GM12878 (cell line): ENCODE results near the gene MIPOL1. TPM values are rescaled to one million over a fixed set of nuclear protein-coding genes. Genes with fewer than 3 reads are reported as not detected.

Source experiments
- ATAC-seq: fragments of 200-7000 bp; cut with Tn5 transposase; 3 replicates; pipeline ENCODE4 v1.9.1; 2020; ENCODE audit warnings: mild to moderate bottlenecking, moderate library complexity
- BruUV-seq: library from RNA; stranded (reverse); fragments of 400-500 nt; replicated peaks from 2 replicates; lab custom pipeline; 2021; lab: Mats Ljungman, UMichigan
- CTCF ChIA-PET: fragments of 300-600 bp; sonication (Branson Sonifier 250); formaldehyde crosslinking; extraction: SDS; loops from one replicate; lab custom pipeline; 2021; ENCODE audit warnings: inconsistent platforms; lab: Yijun Ruan, JAX
- POLR2A ChIA-PET: fragments of 350-600 bp; formaldehyde crosslinking; extraction: SDS; loops from one replicate; lab custom pipeline; 2021; ENCODE audit warnings: inconsistent platforms; lab: Charles Lee
- RAD21 ChIA-PET: fragments of 300-600 bp; sonication (Branson Sonifier 250); formaldehyde crosslinking; loops from one replicate; lab custom pipeline; 2023; ENCODE audit warnings: antibody characterized with exemption; ENCODE audit not compliant: unreplicated experiment; lab: Charles Lee
- SMC1A ChIA-PET: fragments of 300-600 bp; sonication (Branson Sonifier 250); formaldehyde crosslinking; loops from one replicate; lab custom pipeline; 2023; ENCODE audit not compliant: unreplicated experiment, uncharacterized antibody; lab: Charles Lee
- DNase-seq: peaks from one replicate; pipeline ENCODE4 v3.0.0-alpha.2; 2011; ENCODE audit warnings: low read depth, low spot score
- FAIRE-seq: peaks from 3 replicates; lab custom pipeline; 2011; peaks lifted over from hg19 to GRCh38; lab: Jason Lieb, UNC
- H2AFZ ChIP-seq: 2 replicates; pipeline ENCODE4 v1.6.0; 2011; ENCODE audit warnings: low read depth, low read length, control low read depth; ENCODE audit not compliant: control insufficient read depth
- H3K27ac ChIP-seq: 2 replicates; pipeline ENCODE4 v1.5.1; 2011; ENCODE audit warnings: control low read depth; ENCODE audit not compliant: control insufficient read depth, insufficient read depth
- H3K27me3 ChIP-seq, 2 experiments: replicated peaks in 1 of 2; 2 replicates each; pipeline versions ENCODE4 v1.6.0 to v1.6.1; 2011; ENCODE audit warnings: low read length in 1 of 2; ENCODE audit not compliant: control insufficient read depth in 2 of 2, insufficient read depth in 2 of 2
- H3K36me3 ChIP-seq, 2 experiments: 2 replicates each; pipeline ENCODE4 v1.5.1; 2011; ENCODE audit warnings: low read length in 1 of 2; ENCODE audit not compliant: control insufficient read depth in 2 of 2, insufficient read depth in 2 of 2
- H3K4me1 ChIP-seq: 2 replicates; pipeline ENCODE4 v1.6.1; 2011; ENCODE audit warnings: mild to moderate bottlenecking, low read length, moderate library complexity, mixed read lengths; ENCODE audit not compliant: control insufficient read depth, insufficient read depth
- H3K4me2 ChIP-seq: 2 replicates; pipeline ENCODE4 v1.6.0; 2011; ENCODE audit warnings: control low read depth; ENCODE audit not compliant: control insufficient read depth, insufficient read depth
- H3K4me3 ChIP-seq: fragments of 200-600 bp; sonication (generic); 2 replicates; pipeline ENCODE4 v1.5.1; 2016
- H3K79me2 ChIP-seq: 2 replicates; pipeline ENCODE4 v1.6.0; 2011; ENCODE audit warnings: low read length; ENCODE audit not compliant: control insufficient read depth, insufficient read depth
- H3K9ac ChIP-seq: 2 replicates; pipeline ENCODE4 v1.8.0; 2011; ENCODE audit warnings: low read length, control low read depth, mixed read lengths; ENCODE audit not compliant: control insufficient read depth, insufficient read depth
- H3K9me3 ChIP-seq: replicated peaks from 3 replicates; pipeline ENCODE4 v1.5.1; 2011; ENCODE audit warnings: mild to moderate bottlenecking, low read length; ENCODE audit not compliant: control insufficient read depth, insufficient read depth
- H4K20me1 ChIP-seq: 2 replicates; pipeline ENCODE4 v1.6.0; 2011; ENCODE audit not compliant: control insufficient read depth, insufficient read depth
- ATF7 ChIP-seq: fragments of 450-650 bp; IDR thresholded peaks from 2 replicates; pipeline ENCODE4 v1.6.1; 2016; ENCODE audit warnings: low read depth, mild to moderate bottlenecking
- CHD1 ChIP-seq: IDR thresholded peaks from 2 replicates; pipeline ENCODE4 v1.6.1; 2012; ENCODE audit warnings: low read depth, low read length, improper control_type of control experiment
- CHD2 ChIP-seq: IDR thresholded peaks from 2 replicates; pipeline ENCODE4 v1.6.1; 2011; ENCODE audit warnings: low read depth, low read length, improper control_type of control experiment, borderline replicate concordance
- KAT2A ChIP-seq: conservative IDR thresholded peaks from 2 replicates; pipeline ENCODE4 v1.6.1; 2011; ENCODE audit warnings: low read depth, low read length; ENCODE audit not compliant: control insufficient read depth
- MTA3 ChIP-seq: IDR thresholded peaks from 2 replicates; pipeline ENCODE4 v1.6.1; 2012; ENCODE audit warnings: low read length, inconsistent platforms, borderline replicate concordance
- NFIC ChIP-seq: IDR thresholded peaks from 2 replicates; pipeline ENCODE4 v1.6.1; 2012; ENCODE audit warnings: low read depth, mild to moderate bottlenecking, inconsistent platforms, low read length, moderate library complexity
- NKRF ChIP-seq: fragments of 450-650 bp; conservative IDR thresholded peaks from 2 replicates; pipeline ENCODE4 v1.6.1; 2017; ENCODE audit warnings: mild to moderate bottlenecking, moderate library complexity
- NRF1 ChIP-seq: conservative IDR thresholded peaks from 2 replicates; pipeline ENCODE4 v1.6.1; 2011; ENCODE audit warnings: mild to moderate bottlenecking, low read depth, low read length, improper control_type of control experiment
- PRDM15 ChIP-seq: fragments of 450-650 bp; formaldehyde crosslinking; IDR thresholded peaks from 2 replicates; pipeline ENCODE4 v1.4.0; 2020; ENCODE audit warnings: mild to moderate bottlenecking, moderate library complexity
- SPI1 ChIP-seq: IDR thresholded peaks from 2 replicates; pipeline ENCODE4 v1.6.1; 2011; ENCODE audit warnings: low read depth, mild to moderate bottlenecking, low read length, moderate library complexity, borderline replicate concordance; ENCODE audit not compliant: insufficient read depth
- ZZZ3 ChIP-seq: IDR thresholded peaks from 2 replicates; pipeline ENCODE4 v1.6.1; 2011; ENCODE audit warnings: low read depth; ENCODE audit not compliant: control insufficient read depth, insufficient read length
- WGBS: methylation state at CpG from one replicate; pipeline ENCODE4 v1.1.6; 2016; ENCODE audit warnings: low lambda C conversion rate; ENCODE audit not compliant: insufficient replicate concordance, insufficient coverage; ENCODE audit errors: missing lambda C conversion rate; 5-methylcytosine and 5-hydroxymethylcytosine counted together
- in situ Hi-C: fragments of 300-500 bp; cut with MboI; formaldehyde crosslinking; loops from 9 replicates; pipeline ENCODE4 v1.14.3; 2018; ENCODE audit warnings: mixed read lengths
- intact Hi-C: fragments of 100-400 bp; cut with micrococcal nuclease; formaldehyde crosslinking; loops from one replicate; pipeline ENCODE4 v1.14.2; 2022; ENCODE audit not compliant: unreplicated experiment
- polyA plus RNA-seq, 11 experiments: library from polyadenylated mRNA; depleted of rRNA in 4 of 11; unstranded in 6 of 11; stranded (reverse) in 5 of 11; fragments of >200 nt; fragmentation: Nextera tagmentation in 4 of 11; fragmentation: Illumina TruSeq in 1 of 11; extraction: Ambion mirVana in 4 of 11; extraction: Trizol in 1 of 11; gene quantifications; 1 replicate in 1 of 11; 2 replicates in 10 of 11; pipeline versions ENCODE4 v1.2.1 to v1.2.3, GENCODE V29; 2011 to 2016; ENCODE audit warnings: inconsistent platforms in 2 of 11, missing spikeins in 2 of 11, low read depth in 1 of 11
- total RNA-seq, 4 experiments: library from RNA; depleted of rRNA in 3 of 4; stranded (reverse); fragments of >200 nt in 3 of 4; fragmentation: Illumina TruSeq in 1 of 4; extraction: Trizol in 1 of 4; gene quantifications; 2 replicates each; pipeline versions ENCODE4 v1.2.1 to v1.2.3, GENCODE V29; 2013 to 2021
- TF ChIP-seq, protein P1 (sequence below): fragments of 450-650 bp; IDR thresholded peaks from 2 replicates; pipeline ENCODE4 v1.6.1; 2016; ENCODE audit warnings: mild to moderate bottlenecking

The MIPOL1 gene
- total and polyA plus RNA-seq, 10 of the 15 experiments (the other 5 are each of a cell fraction or from before 2014, with no cell fraction given), result 0.06 TPM; not detected in 9

- TF ChIP-seq NKRF (no peak), ZZZ3 (no peak), CHD2 (no peak), SPI1 (no peak), CHD1 (no peak)
These were observed 208.4 kb downstream of the MIPOL1 start (continued) for GRCh38 chr14:37406095-37406494.

DNA sequence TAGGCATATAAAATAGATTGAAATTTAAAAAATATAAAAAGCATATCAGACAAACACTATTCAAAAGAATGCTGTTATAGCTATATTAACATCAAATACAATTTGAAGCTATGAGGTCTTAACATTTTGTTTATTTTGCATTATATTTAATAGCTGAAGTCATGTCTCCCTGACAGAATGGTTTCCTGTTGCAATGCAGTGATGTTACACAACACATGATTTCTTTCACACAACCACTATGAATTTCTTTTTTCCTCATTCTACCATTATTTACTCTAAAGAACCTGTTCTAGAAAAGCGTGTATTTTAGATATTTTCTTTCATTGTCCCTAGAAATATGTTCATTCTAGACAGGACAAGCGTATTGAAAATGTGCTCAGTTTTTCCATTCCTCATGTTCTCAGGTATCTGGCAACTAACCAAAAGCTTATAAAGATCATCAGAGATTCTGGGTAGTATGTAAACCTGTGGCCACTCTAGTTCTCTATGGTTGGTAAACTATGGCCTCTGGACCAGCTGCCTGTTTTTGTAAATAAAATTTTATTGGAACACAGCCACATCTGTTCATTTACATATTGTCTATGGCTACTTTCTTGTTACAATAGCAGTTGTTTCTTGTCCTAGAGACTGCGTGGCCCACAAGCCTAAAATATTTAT is 213.5 kb downstream of the MIPOL1 start:
- SMC1A ChIA-PET, result no interaction called here
- no peak overlapping the region for H2AFZ ChIP-seq
- H4K20me1 ChIP-seq, result no peaks in the 10 kb centered on the region
- FAIRE-seq (no peak), ATAC-seq (no peak), DNase-seq (no peak)
- no TSS peak for BruUV-seq
- RAD21 ChIA-PET, result no interaction called here
- no peak overlapping the region for H3K4me2 ChIP-seq
- no peaks in the 10 kb centered on the region for H3K9me3 ChIP-seq
- in situ Hi-C loops (no loop called here), intact Hi-C loops (no loop called here)
- CTCF ChIA-PET, result no interaction called here
- no peaks in the 10 kb centered on the region for H3K79me2 ChIP-seq
- no peak overlapping the region for H3K4me3 ChIP-seq
- H3K27ac ChIP-seq, result no peak overlapping the region
- no peaks in the 10 kb centered on the region for H3K27me3 ChIP-seq
- H3K36me3 ChIP-seq, result no peaks in the 10 kb centered on the region
- H3K9ac ChIP-seq, result no peak overlapping the region
- 0% methylated on average over 3 of the region's 3 CpGs for WGBS
- TF ChIP-seq ATF7 (no peak), NRF1 (no peak), PRDM15 (CRISPR knock-in tag) (no peak), KAT2A (no peak), MTA3 (no peak), NFIC (no peak)
- TF ChIP-seq, protein P1, sequence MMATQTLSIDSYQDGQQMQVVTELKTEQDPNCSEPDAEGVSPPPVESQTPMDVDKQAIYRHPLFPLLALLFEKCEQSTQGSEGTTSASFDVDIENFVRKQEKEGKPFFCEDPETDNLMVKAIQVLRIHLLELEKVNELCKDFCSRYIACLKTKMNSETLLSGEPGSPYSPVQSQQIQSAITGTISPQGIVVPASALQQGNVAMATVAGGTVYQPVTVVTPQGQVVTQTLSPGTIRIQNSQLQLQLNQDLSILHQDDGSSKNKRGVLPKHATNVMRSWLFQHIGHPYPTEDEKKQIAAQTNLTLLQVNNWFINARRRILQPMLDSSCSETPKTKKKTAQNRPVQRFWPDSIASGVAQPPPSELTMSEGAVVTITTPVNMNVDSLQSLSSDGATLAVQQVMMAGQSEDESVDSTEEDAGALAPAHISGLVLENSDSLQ, result no peak
- H3K4me1 ChIP-seq, result no peaks in the 10 kb centered on the region
- POLR2A ChIA-PET, result no interaction called here
